BJ (cell line): ENCODE data around the gene NFKB1. TPM values are rescaled to one million over a fixed set of nuclear protein-coding genes. Genes with fewer than 3 reads are reported as not detected.

Source experiments
- CTCF ChIA-PET: fragments of 350-600 bp; formaldehyde crosslinking; extraction: SDS; loops from one replicate; lab custom pipeline; 2021; ENCODE audit warnings: antibody characterized with exemption, inconsistent platforms; lab: Yijun Ruan, JAX
- POLR2A ChIA-PET: fragments of 300-600 bp; sonication (Branson Sonifier 250); formaldehyde crosslinking; extraction: SDS; loops from one replicate; lab custom pipeline; 2021; ENCODE audit warnings: antibody characterized with exemption; lab: Charles Lee
- DNase-seq: peaks from one replicate; pipeline ENCODE4 v3.0.0-alpha.2; 2011; ENCODE audit warnings: low read depth
- H3K27me3 ChIP-seq: 2 replicates; pipeline ENCODE4 v1.6.0; 2011; ENCODE audit warnings: low read length; ENCODE audit not compliant: control insufficient read depth, insufficient read depth
- H3K36me3 ChIP-seq: 2 replicates; pipeline ENCODE4 v1.5.1; 2011; ENCODE audit warnings: low read length; ENCODE audit not compliant: control insufficient read depth, insufficient read depth
- H3K4me3 ChIP-seq: 2 replicates; pipeline ENCODE4 v1.5.1; 2011; ENCODE audit warnings: low read depth, mild to moderate bottlenecking, control low read depth, low read length
- polyA plus RNA-seq: library from polyadenylated mRNA; depleted of rRNA; stranded (reverse); fragments of >200 nt; gene quantifications from 2 replicates; pipeline ENCODE4 v1.2.3, GENCODE V29; 2011
- TF ChIP-seq, protein P1 (sequence below): IDR thresholded peaks from 2 replicates; pipeline ENCODE4 v1.5.1; 2011; ENCODE audit warnings: low read depth, mild to moderate bottlenecking, control low read depth, inconsistent platforms, low read length, moderate library complexity; ENCODE audit not compliant: insufficient read depth

The NFKB1 gene
- polyA plus RNA-seq, 1 experiment: 16.6 TPM

DNA sequence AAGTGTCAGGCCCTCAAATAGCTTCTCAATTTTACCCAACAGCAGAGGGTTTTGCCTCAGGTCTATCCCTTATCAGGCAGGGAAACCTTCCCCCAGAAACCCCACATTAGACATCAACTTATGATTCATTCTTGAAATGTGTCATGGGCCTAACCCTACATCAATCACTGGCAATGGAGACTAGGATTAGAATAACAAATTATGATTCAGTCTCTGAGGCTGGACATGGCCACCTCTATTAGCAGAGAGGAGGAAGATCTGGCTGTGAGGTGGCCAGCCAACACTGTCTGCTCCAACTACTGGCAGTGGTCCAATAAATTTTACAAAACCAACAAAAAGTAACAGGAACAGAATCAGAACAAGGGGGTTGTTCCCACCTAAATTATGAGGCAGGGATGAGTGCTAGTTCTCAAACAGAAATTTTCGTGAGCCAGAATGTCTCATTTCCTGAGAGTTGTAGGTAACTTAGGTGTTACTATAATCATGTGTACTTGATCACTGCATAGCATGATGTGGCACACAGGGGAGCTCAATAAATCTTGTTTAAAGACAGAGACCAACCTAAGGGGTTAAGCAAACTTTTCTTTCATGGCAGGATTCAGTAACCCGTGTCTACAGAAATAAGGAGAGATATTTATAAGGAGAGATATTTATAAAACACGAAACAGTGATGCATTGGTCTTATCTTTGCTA, 126.8 kb downstream of the NFKB1 start:
- CTCF ChIA-PET: interaction anchor here (1.0 kb wide), 1 partner anchor 463 kb away, joined by 3 read pairs; no protein-coding TSS in a partner anchor
- DNase-seq: no peak
- TF ChIP-seq, protein P1, sequence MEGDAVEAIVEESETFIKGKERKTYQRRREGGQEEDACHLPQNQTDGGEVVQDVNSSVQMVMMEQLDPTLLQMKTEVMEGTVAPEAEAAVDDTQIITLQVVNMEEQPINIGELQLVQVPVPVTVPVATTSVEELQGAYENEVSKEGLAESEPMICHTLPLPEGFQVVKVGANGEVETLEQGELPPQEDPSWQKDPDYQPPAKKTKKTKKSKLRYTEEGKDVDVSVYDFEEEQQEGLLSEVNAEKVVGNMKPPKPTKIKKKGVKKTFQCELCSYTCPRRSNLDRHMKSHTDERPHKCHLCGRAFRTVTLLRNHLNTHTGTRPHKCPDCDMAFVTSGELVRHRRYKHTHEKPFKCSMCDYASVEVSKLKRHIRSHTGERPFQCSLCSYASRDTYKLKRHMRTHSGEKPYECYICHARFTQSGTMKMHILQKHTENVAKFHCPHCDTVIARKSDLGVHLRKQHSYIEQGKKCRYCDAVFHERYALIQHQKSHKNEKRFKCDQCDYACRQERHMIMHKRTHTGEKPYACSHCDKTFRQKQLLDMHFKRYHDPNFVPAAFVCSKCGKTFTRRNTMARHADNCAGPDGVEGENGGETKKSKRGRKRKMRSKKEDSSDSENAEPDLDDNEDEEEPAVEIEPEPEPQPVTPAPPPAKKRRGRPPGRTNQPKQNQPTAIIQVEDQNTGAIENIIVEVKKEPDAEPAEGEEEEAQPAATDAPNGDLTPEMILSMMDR: no peak
- Histone ChIP-seq H3K4me3 (no peak overlapping the region), H3K27me3 (no peaks in the 10 kb centered on the region), H3K36me3 (no peaks in the 10 kb centered on the region)
- POLR2A ChIA-PET: interaction anchor here (0.6 kb wide), 1 partner anchor 198 kb away, joined by 3 read pairs; no protein-coding TSS in a partner anchor

DNA sequence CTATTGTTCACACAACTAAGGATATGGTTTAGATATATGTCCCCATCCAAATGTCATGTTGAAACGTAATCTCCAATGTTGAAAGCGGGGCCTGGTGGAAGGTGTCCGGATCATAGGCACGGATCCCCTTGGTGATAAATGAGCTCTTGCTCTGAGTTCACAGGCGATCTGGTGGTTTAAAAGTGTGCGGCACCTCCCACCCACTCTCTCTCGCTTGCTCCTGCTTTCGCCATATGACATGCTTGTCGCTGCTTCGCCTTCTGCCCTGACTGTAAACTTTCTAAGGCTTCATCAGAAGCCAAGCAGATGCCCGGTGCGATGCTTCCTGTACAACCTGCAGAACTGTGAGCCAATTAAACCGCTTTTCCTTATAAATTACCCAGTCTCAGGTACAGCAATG, 128.5 kb downstream of the NFKB1 start:
- CTCF ChIA-PET: no interaction called here
- peaks cover 2% of the 10 kb centered on the region for H3K36me3 ChIP-seq
- H3K27me3 ChIP-seq: no peaks in the 10 kb centered on the region
- POLR2A ChIA-PET: no interaction called here
- no peak overlapping the region for H3K4me3 ChIP-seq
- TF ChIP-seq, protein P1: no peak
- no peak for DNase-seq

DNA sequence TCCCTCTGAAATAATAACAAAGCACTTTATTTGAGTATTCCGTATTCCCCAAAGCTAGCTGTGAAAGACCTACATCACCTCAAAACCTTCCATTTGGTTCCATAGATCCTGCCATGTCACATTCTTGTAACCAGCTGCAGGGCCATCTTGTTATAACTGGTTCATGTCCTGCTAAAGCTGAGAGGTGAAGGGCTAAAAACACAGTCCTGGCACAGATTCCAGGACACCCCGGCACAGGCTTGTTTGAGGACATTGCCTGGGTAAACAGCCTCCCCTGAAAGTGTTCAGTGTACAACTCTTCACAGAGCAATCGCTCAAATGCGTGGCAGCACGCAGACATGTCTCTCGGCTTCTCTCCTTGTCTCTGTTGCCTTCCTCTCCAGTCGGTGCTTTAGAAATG, 130.5 kb downstream of the NFKB1 start:
- POLR2A ChIA-PET: no interaction called here
- H3K36me3 ChIP-seq: peaks cover 2% of the 10 kb centered on the region
- no peak overlapping the region for H3K4me3 ChIP-seq
- no peak for DNase-seq
- H3K27me3 ChIP-seq: no peaks in the 10 kb centered on the region
- CTCF ChIA-PET: no interaction called here
- TF ChIP-seq, protein P1: no peak

DNA sequence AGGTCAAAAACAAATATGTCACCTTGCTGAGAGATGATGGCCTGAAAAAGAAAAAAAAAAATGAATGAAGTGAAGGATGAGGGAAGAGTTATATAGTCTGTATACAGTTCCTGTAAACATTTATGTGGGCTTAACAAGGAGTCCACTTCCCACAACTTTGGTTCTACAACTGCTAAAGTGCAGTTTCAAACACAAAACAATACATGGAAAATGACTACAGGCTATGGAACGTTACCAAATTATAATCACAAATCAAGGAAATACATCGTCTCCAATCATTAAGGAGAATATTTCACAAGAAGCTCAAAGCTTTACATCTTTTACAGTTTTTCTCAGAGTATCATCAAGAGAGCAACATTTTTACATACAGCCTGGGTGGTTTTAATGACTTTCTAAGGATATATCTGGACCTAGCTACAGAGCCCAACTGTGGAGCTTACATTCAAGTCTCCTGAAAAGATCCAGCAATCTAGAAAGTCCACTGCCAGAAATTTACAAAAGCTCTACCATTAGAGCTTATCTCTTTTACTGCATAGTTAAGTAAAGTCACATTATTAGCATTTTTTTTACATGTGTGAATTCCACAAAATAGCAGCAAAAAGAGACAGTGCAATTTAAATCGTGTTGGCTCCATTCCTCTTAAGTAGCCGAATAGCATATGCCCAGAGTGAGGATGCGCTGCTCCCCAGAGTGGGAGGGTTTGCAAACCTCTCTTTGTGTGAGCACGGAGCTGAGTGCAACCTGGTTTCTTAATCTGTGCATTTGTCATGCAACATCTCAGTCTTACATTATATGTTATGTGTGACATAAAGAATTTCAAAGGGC, 131.3 kb downstream of the NFKB1 start:
- POLR2A ChIA-PET: no interaction called here
- TF ChIP-seq, protein P1: no peak
- no peak for DNase-seq
- Histone ChIP-seq H3K36me3 (peaks cover 2% of the 10 kb centered on the region), H3K4me3 (no peak overlapping the region), H3K27me3 (no peaks in the 10 kb centered on the region)
- CTCF ChIA-PET: interaction anchor here (0.6 to 1.1 kb wide), 4 partner anchors 12 to 377 kb away, joined by 3 read pairs; no protein-coding TSS in a partner anchor

DNA sequence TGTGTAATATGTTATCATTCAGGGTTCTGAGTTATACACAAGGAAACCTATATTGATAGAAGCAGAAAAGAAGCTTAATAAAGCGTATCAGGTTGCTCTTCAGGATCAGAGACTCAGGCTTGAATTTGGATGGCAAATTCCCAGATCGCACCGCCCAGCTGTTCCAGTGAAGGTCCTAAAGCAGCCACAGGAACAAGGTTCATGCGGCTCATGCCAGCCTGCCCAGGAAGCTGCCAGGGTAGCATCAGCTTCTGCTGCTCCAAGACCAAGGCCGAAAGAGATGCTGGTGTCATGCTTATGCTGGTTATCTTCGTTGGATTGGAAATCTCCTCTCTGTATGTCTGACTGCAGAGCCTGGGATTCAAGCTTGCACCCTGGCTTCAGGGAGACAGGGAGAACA, 131.9 kb downstream of the NFKB1 start:
- DNase-seq: no peak
- ChIA-PET POLR2A (no interaction called here), CTCF (interaction anchor here (0.8 to 1.1 kb wide), 3 partner anchors 13 to 376 kb away, joined by 3 read pairs; no protein-coding TSS in a partner anchor)
- peaks cover 2% of the 10 kb centered on the region for H3K36me3 ChIP-seq
- no peaks in the 10 kb centered on the region for H3K27me3 ChIP-seq
- no peak overlapping the region for H3K4me3 ChIP-seq
- TF ChIP-seq, protein P1: no peak
